OCI-LY7 (cell line): ENCODE measurements around the gene BAIAP2.

Experiments
- CTCF ChIP-seq: fragments of 200-600 bp; sonication (generic); conservative IDR thresholded peaks from 2 replicates; pipeline ENCODE4 v1.5.1; 2014; ENCODE audit warnings: mild to moderate bottlenecking, antibody characterized with exemption, low read length, moderate library complexity, mixed read lengths
- EZH2phosphoT487 ChIP-seq: fragments of 200-600 bp; sonication (generic); IDR thresholded peaks from 2 replicates; pipeline ENCODE4 v1.6.1; 2018; ENCODE audit warnings: low read depth, borderline replicate concordance, mild to moderate bottlenecking, mixed run types, antibody characterized with exemption, low read length, moderate library complexity, mixed read lengths

- TF ChIP-seq EZH2phosphoT487 (no peak), CTCF (no peak)
Observed at GRCh38 chr17:81003711-81004475, 31.1 kb upstream of the BAIAP2 start.
